GM19238 (cell line): ENCODE measurements around the gene TMSB15A.
A peak's percentile ranks its signal among the peaks of the same experiment; 100 is the strongest.
"Not testable (repeated sequence)": the region's sequence is repeated elsewhere in the genome, so short reads cannot be mapped to it uniquely, and the experiment has no call there.

Experiments
- DNase-seq: peaks from one replicate; pipeline ENCODE4 v3.0.0; 2011; ENCODE audit warnings: low spot score; ENCODE audit not compliant: insufficient read length

The TMSB15A gene

GRCh38 chrX:102515975-102516941 is at the start of gene TMSB15A:
Gene TMSB15A, minus strand, starts transcription at chrX:102516739.
- DNase-seq, result peak; percentile 16

- no peak for DNase-seq
These were observed 44.0 kb upstream of the TMSB15A start for GRCh38 chrX:102560423-102561068.

GRCh38 chrX:102558607-102559006 is 42.1 kb upstream of the TMSB15A start:
- no peak for DNase-seq

GRCh38 chrX:102548231-102548630 is 31.7 kb upstream of the TMSB15A start:
- no peak for DNase-seq

GRCh38 chrX:102546828-102547493 is 30.4 kb upstream of the TMSB15A start:
- DNase-seq, result no peak

- DNase-seq, result not testable (repeated sequence)
These were observed 29.6 kb upstream of the TMSB15A start for GRCh38 chrX:102546175-102546574.

- no peak for DNase-seq
These were observed 19.4 kb upstream of the TMSB15A start for GRCh38 chrX:102535958-102536357.

GRCh38 chrX:102517326-102517725 is 787 bp upstream of the TMSB15A start:
- no peak for DNase-seq

- DNase-seq, result no peak
These were observed 2.0 kb downstream of the TMSB15A start for GRCh38 chrX:102514536-102514935.

- DNase-seq, result no peak
These were observed 17.8 kb downstream of the TMSB15A start for GRCh38 chrX:102498732-102499131.

GRCh38 chrX:102491766-102492165 is 24.8 kb downstream of the TMSB15A start:
- DNase-seq, result no peak

GRCh38 chrX:102478765-102479164 is 37.8 kb downstream of the TMSB15A start:
- not testable (repeated sequence) for DNase-seq

GRCh38 chrX:102471762-102472220 is 44.7 kb downstream of the TMSB15A start, which contains the start of gene TCP11X2:
Gene TCP11X2, minus strand, starts transcription at chrX:102471812.
- not testable (repeated sequence) for DNase-seq

GRCh38 chrX:102470215-102470614 is 46.3 kb downstream of the TMSB15A start:
- not testable (repeated sequence) for DNase-seq
